Lower leg skin (tissue), 4 donors: ENCODE measurements around the gene BTNL3. TPM values are rescaled to one million over a fixed set of nuclear protein-coding genes. Genes with fewer than 3 reads are reported as not detected.
A peak's percentile ranks its signal among the peaks of the same experiment; 100 is the strongest.

Experiments used
- DNase-seq, 2 donors: peaks; one replicate each; pipeline ENCODE4 v3.0.0-alpha.2; 2019; ENCODE audit warnings: low spot score in 2 of 2
- H3K4me3 ChIP-seq: fragments of 200-600 bp; sonication (generic); 2 replicates; pipeline ENCODE4 v1.5.1; 2017; ENCODE audit warnings: mild to moderate bottlenecking, low read depth; ENCODE audit not compliant: poor library complexity, severe bottlenecking
- POLR2A ChIP-seq, 2 donors: fragments of 450-650 bp; IDR thresholded peaks; one replicate each; pipeline ENCODE4 v1.6.1; 2016 to 2017; ENCODE audit warnings: antibody characterized with exemption in 2 of 2, mild to moderate bottlenecking in 1 of 2, moderate library complexity in 1 of 2
- WGBS, 2 donors: methylation state at CpG; one replicate each; pipeline ENCODE4 v1.1.5; 2018; 5-methylcytosine and 5-hydroxymethylcytosine counted together
- intact Hi-C: fragments of 100-400 bp; cut with DNase I; formaldehyde crosslinking; loops from one replicate; pipeline ENCODE4 v1.15.0; 2023; ENCODE audit warnings: low total_unique reads
- total RNA-seq, 4 donors: library from RNA; depleted of rRNA; stranded (reverse); fragments of >200 nt; gene quantifications; one replicate each; pipeline ENCODE4 v1.1.0, GENCODE V29; 2016
- TF ChIP-seq, protein P1 (sequence below), 3 donors: fragments of 450-650 bp; IDR thresholded peaks; one replicate each; pipeline ENCODE4 v1.5.1; 2016; ENCODE audit warnings: antibody characterized with exemption in 3 of 3, mild to moderate bottlenecking in 3 of 3, moderate library complexity in 2 of 3

The BTNL3 gene
- total RNA-seq, 4 donors from 2014 or later = not detected

DNA sequence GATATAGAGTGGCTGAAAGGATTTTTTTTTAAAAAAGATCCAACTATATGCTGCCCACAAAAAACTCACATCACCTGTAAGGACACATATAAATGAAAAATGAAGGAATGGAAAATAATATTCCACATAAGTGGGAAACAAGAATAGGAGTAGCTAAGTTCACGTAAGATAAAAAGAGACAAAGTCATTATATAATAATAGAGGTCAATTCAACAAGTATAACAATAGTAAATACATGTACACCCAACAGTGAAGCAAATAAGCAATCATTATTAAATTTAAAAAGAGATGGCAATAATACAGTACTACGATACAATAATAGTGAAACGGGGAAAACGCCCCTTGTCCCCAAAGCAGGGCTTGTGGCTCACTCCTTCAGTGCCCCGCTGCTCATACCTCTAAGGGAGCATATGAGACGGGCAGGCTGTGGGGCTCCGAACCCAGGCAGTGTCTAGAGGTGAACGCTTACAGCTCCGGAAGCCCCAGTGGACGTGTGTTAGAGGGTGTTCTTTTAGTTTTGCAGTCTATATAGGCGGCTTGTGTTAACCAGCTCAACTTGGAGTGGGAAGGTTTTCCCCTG lies 38.9 kb downstream of the BTNL3 start:
- DNase-seq = no peak
- no peak overlapping the region for H3K4me3 ChIP-seq
- 90% methylated on average over 11 of the region's 11 CpGs for WGBS, 2 donors
- intact Hi-C loops = no loop called here
- TF ChIP-seq POLR2A (IDR thresholded peaks at IDR 0.05) = no peak
- TF ChIP-seq, protein P1, sequence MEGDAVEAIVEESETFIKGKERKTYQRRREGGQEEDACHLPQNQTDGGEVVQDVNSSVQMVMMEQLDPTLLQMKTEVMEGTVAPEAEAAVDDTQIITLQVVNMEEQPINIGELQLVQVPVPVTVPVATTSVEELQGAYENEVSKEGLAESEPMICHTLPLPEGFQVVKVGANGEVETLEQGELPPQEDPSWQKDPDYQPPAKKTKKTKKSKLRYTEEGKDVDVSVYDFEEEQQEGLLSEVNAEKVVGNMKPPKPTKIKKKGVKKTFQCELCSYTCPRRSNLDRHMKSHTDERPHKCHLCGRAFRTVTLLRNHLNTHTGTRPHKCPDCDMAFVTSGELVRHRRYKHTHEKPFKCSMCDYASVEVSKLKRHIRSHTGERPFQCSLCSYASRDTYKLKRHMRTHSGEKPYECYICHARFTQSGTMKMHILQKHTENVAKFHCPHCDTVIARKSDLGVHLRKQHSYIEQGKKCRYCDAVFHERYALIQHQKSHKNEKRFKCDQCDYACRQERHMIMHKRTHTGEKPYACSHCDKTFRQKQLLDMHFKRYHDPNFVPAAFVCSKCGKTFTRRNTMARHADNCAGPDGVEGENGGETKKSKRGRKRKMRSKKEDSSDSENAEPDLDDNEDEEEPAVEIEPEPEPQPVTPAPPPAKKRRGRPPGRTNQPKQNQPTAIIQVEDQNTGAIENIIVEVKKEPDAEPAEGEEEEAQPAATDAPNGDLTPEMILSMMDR (IDR thresholded peaks at IDR 0.05) = no peak

DNA sequence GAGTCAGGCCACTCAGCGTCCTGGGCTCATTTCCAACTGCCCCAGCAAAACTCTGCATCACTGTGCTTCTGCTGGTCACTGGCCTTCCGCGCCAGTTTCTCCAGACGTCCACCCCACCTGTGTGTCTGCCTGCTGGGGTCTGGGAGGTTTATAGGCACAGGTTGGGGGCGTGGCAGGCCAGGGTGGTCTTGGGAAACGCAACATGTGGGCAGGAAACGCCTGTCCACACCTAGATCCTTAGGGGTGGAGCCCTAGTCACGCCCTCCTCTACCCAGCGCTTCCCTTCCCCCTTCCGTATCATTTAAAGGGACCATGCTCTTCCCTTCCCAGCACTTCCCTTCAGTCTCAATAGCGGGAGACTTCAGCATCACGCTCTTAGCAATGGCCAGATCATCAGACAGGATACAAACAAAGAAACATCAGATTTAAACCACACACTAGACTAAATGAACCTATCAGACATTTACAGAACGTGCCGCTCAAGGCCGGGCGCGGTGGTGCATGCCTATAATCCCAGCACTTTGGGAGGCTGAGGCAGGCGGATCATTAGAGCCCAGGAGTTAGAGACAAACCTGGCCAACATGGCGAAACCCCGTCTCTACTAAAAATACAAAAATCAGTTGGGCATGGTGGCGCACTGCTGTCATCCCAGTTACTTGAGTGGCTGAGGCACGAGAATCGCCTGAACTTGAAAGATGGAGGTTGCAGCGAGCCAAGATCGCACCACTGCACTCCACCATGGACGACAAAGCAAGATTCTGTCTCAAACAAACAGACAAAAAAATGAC lies 39.6 kb downstream of the BTNL3 start:
- no peak for DNase-seq
- H3K4me3 ChIP-seq = no peak overlapping the region
- intact Hi-C loops = no loop called here
- 83 to 84% methylated on average over 26 of the region's 26 CpGs for WGBS, 2 donors
- TF ChIP-seq, protein P1 (IDR thresholded peaks at IDR 0.05) = no peak
- TF ChIP-seq POLR2A (IDR thresholded peaks at IDR 0.05) = no peak

DNA sequence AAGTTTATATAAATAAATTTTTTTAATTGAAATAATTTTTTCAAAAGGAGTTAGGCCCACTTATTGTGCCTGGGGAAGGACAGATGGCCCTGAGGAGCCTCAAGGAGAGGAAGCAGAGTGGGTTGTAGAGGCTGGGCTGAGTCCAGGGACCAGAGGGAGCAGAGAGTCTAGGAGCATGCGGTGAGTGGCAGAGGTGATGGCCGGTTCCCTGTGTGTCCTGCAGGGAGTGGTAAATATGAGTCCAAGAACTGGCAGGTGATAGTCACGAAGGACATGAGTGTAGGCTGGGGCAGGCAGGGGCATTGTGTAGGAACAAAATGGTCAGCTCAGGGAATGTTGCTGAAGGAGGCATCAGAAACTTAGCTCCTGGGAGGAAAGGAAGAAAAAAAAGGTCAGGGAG lies 43.1 kb downstream of the BTNL3 start:
- H3K4me3 ChIP-seq = no peak overlapping the region
- intact Hi-C loops = no loop called here
- 88 to 91% methylated on average over 3 of the region's 3 CpGs for WGBS, 2 donors
- no peak for DNase-seq
- TF ChIP-seq, protein P1 (IDR thresholded peaks at IDR 0.05) = no peak
- TF ChIP-seq POLR2A (IDR thresholded peaks at IDR 0.05) = no peak

DNA sequence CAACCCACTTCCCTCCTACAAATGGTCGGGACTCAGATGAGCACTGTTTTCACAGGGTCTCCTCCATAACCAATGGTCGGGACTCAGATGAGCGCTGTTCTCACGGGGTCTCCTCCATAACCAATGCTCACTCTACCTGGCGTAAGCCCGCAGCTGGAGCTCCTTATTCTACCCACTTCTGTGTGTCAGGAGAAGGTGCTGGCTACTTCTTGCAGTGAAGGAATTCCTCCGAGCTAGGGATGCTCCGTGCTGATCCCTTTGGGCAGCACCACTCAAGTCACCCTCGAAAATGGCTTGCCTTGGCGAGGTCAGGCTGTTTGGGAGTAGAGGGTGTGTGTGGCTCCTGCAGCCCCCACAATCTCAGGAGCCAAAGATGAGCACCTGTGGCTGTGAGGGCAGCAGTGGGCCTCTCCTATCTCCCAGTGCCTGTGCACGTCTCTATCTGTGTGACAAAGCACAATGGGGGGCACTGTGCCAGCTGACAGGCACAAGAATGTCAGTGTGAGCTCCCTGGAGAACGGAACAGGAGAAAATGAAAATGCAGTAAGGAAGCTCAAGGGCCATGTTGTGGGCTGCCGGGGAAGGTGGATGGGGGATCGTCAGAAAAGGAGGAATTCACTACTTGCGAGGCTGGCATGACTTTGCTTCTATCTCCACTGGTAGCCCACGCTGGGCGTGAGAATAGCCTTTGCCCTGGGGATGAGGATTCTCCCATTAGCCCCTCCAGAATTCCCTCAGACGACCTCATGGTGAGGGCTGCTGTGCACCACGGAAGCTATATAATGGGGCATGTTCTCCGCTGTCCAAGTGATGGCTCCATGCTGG lies 47.6 kb downstream of the BTNL3 start:
- WGBS, 2 donors = 71 to 75% methylated on average over 20 of the region's 20 CpGs
- H3K4me3 ChIP-seq = no peak overlapping the region
- intact Hi-C loops = no loop called here
- DNase-seq = peak in 1 of 2 donors; percentile 71
- TF ChIP-seq, protein P1 (IDR thresholded peaks at IDR 0.05) = no peak
- no peak for TF ChIP-seq POLR2A (IDR thresholded peaks at IDR 0.05)

DNA sequence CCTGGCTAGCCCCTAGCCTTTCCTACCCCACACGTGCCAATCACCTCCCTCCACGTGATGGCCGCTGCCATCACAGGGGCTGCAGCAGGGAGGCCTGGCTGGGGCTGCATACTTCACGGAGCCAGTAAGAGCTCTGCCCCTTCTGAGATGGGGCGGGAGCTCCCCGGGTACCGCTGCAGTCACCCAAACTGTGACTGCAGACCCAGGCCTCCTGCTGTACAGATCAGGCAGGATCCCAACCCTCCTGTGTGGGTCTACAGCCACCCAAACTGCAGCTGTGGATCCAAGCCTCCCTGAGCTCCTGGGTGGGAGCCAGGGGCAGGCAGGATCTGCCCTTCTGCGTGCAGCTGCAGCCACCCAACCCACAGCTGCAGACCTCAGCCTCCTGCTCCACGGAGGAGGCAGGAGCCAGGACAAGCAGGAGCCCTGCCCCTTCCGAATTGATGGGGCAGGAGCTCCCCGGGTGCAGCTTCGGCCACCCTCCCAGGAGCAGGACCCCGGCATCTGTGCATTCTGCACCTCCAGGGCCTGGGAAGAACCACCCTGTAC lies 48.2 kb downstream of the BTNL3 start:
- no peak for DNase-seq

More for the DNA sequence above, 48.2 kb downstream of the BTNL3 start:
- 77 to 79% methylated on average over 9 to 13 of the region's 13 CpGs for WGBS, 2 donors
- TF ChIP-seq, protein P1 (IDR thresholded peaks at IDR 0.05) = no peak
- TF ChIP-seq POLR2A (IDR thresholded peaks at IDR 0.05) = no peak
- H3K4me3 ChIP-seq = no peak overlapping the region
- intact Hi-C loops = no loop called here
